Ureter (tissue), 1 donor: ENCODE data around the gene NAIF1. TPM values are rescaled to one million over a fixed set of nuclear protein-coding genes. Genes with fewer than 3 reads are reported as not detected.
"Not testable (repeated sequence)": the region's sequence is repeated elsewhere in the genome, so short reads cannot be mapped to it uniquely, and the experiment has no call there.

Source experiments
- DNase-seq: peaks from one replicate; pipeline ENCODE4 v3.0.0-alpha.2; 2020; ENCODE audit warnings: low spot score
- total RNA-seq: library from RNA; stranded (reverse); gene quantifications from one replicate; pipeline ENCODE4 v1.2.4, GENCODE V29; 2023
- donor health status: DM: yes; HTN: yes; CAD: no.

Gene NAIF1
- total RNA-seq, 1 donor from 2014 or later = 6.9 TPM

DNA sequence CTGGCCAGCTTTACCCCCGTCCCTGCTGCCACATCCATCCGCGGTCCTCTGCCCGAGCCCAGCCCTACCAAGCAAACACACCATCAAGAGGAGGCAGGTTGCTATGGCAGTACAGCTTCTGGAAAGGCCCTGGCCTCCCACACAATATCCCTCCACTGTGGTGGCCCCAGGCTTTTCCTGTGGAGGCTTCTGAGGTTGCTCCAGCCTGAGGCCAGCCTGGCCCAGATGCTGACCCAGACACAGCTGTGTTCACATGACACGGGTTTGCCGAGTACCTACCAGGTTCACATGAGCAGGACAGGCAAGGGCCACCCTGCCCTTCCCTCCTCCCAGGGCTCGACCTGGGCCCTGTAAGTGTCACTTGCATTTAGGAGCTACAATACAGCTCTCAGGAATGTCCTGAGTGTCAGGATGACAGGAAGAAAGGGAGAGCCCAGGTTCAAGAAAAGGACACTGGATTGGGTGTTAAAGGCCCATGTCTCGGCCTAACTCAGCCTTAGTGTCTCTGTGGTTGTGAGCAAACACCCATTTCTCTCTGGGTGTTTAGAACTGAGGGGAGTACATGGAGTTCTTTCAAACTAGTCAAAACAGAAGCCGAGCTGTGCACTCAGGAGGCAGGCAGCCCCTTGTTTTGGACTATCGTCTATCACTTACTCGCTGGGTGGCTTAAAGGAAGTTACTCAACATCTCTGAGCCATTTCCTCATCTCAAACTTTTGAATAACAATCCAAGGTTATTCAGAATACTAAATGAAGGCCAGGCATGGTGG, 40.2 kb downstream of the NAIF1 start:
- DNase-seq = no peak

DNA sequence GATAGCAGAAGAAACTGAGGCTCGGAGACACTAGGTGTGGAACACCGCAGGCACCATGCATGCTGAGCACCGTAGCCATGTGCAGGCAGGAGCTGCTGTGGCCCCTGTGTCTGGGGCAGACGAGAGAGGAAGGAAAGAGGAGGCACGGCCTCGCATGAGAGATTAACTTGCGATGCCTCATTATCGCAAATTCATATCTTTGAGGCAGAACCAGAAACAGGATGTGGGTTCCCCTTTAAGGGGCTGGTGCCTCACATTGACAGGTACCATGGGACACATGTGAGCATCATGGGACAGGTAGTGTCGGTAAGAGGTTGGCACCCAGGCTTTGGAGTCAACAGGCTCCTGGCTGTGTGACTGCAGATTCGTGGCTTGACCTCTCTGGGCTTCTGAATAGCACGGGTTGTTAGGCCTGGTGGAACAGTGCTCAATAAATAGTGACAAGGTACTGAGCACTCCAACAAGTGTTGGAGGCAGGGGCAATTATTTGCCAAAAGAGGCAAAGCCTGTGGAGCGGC, 40.8 kb downstream of the NAIF1 start:
- no peak for DNase-seq

DNA sequence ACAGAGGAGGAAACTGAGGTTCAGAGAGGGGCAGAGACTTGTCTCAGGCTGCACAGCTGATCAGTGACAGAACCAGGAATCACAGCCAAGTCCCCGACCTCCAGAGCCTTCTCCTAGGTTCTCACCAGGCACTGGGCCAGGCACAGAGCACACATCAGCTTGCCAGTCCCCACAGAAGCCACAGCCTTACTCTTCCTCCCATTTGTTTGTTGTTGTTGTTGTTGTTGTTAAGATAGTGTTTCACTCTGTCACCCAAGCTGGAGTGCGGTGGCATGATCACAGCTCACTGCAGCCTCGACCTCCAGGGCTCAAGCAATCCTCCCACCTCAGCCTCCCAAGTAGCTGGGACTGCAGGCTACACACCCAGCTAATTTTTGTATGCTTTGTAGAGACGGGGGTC, 41.4 kb downstream of the NAIF1 start:
- no peak for DNase-seq

DNA sequence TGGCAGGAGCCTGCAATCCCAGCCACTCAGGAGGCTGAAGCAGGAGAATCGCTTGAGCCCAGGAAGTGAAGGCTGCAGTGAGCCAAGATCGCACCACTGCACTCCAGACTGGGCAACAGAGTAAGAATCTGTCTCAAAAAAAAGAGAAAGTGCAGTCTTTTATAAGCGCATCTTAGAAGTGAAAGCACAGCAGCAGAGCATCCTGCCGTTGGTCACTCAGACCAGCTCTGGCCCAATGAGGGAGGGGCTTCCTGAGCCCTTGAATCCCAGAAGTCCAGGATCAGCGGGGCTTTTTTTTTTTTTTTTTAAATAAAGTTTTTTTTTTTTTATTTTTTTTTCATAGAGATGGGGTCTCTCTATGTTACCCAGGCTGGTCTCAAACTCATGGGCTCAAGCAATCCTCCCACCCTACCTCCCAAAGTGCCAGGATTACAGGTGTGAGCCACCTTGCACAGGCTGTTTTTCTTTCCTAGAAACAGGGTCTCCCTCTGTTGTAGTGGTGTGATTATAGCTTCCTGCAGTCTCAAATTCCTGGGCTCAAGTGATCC, 42.3 kb downstream of the NAIF1 start:
- DNase-seq = no peak

DNA sequence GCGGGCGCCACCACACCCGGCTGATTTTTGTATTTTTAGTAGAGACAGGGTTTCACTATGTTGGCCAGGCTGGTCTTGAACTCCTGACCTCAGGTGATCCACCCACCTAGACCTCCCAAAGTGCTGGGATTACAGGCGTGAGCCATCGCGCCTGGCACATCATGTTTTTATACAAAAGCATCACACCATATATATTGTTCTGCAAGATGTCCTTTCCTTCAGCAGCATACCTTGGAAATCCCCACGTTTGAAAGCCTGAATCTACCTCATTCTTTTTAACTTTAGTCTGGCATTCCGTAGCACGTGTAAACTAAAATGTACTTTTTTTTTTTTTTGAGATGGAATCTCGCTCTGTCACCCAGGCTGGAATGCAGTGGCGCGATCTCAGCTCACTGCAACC, 43.4 kb downstream of the NAIF1 start:
- DNase-seq = not testable (repeated sequence)

DNA sequence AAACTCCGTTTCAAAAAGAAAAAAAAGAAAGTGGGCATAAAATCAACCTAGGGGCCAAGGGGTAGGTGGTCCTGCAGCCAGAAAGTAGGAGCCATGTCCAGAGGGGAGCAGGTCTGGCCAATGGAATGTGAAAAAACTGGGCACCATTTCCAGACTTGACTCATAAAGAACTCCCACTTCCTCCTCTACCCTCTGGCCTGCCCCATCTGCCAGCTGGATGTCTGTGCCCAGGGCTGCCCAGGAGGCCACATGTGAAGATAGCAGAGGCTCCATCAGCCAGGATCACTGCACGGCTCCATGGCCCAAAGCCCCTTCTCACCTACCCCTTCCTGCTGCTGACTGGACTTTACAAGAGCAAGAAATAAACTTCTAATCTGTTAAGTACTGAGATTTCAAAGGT, 44.2 kb downstream of the NAIF1 start:
- DNase-seq = no peak

DNA sequence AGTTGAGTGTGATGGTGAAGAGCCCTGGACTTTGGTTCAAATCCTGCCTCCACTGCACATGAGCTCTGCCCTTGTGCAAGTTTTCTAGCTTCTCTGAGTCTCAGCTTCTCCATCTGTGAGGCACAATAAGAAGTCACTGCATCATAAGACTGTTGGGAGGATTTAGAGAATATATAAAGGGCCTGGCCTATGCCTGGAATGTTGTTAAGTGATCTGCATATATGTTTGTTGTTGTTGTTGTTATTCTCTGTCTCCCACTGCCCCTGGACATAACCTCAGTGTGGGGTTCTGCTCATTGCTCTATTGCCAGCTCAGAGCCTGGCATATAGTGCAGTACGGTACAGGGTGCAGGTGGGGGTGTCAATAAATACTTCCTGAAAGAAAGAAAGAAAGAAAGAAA, 46.0 kb downstream of the NAIF1 start:
- no peak for DNase-seq

DNA sequence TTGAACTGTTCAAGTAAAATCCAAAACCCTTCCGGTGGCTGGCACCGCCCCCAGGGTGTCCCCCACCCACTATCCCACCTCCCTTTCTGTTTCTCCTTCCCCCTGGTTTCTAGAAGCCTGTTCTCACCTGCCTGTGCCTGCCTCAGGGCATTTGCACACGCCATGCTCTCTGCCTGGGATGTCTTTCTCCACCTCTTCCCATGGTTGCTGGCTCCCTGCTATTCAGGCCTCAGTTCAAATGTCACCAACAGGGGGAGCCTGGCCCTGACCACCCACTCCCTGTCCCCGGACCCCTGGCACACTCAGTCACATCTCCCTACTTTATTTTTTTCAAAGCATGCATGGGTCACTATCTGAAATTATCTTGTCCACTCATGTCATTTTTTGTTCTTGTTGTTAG, 46.4 kb downstream of the NAIF1 start:
- no peak for DNase-seq

DNA sequence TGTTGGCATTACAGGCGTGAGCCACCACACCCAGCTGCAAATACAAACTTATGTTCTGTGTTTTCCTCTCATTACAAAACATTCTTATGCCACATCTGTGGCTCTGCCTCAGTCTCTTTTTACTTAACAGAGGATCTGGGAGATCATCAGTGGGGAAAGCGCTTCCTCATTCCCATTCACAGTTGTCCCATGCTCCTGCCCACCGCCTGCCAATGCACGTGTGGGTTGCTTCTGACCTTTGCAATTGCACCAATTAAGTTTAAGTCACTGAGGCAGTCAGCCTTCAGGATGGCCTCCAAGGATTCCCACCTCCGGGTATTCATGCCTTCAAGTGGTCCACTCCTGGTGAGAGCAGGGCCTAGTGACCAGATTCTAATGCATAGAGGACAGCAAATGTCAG, 51.4 kb downstream of the NAIF1 start:
- DNase-seq = no peak

Other genes starting within 250 kb of the NAIF1 start
- gene ENG, start 212.7 kb downstream of the NAIF1 start, total RNA-seq = 83.6 TPM
- gene AK1, start 189.6 kb downstream of the NAIF1 start, total RNA-seq = 48.6 TPM
- 48.9 TPM for gene ST6GALNAC6, start 167.7 kb downstream of the NAIF1 start, total RNA-seq
- 25.8 TPM for gene ST6GALNAC4, start 150.3 kb downstream of the NAIF1 start, total RNA-seq
- 3.3 TPM for gene PIP5KL1, start 136.5 kb downstream of the NAIF1 start, total RNA-seq
- 41.1 TPM for gene DPM2, start 129.5 kb downstream of the NAIF1 start, total RNA-seq
- 99.6 TPM for gene EEIG1, start 86.3 kb downstream of the NAIF1 start, total RNA-seq
- gene SLC25A25, start 912 bp upstream of the NAIF1 start, total RNA-seq = 21.7 TPM
- 87.8 TPM for gene PTGES2, start 60.4 kb upstream of the NAIF1 start, total RNA-seq
- gene LCN2, start 82.1 kb upstream of the NAIF1 start, total RNA-seq = 143 TPM
- gene BBLN, start 92.9 kb upstream of the NAIF1 start, total RNA-seq = 179 TPM
- 134 TPM for gene CIZ1, start 124.3 kb upstream of the NAIF1 start, total RNA-seq
- gene DNM1, start 136.1 kb upstream of the NAIF1 start, total RNA-seq = 31.4 TPM
- gene GOLGA2, start 208.7 kb upstream of the NAIF1 start, total RNA-seq = 125 TPM
- 21.9 TPM for gene SWI5, start 209.0 kb upstream of the NAIF1 start, total RNA-seq